Dedifferentiated amniotic fluid mesenchymal stem cell (primary cell): Measurements from ENCODE around the gene AGPAT4.
"Not testable (repeated sequence)": the region's sequence is repeated elsewhere in the genome, so short reads cannot be mapped to it uniquely, and the experiment has no call there.

Experiments
- DNase-seq: peaks from one replicate; pipeline ENCODE4 v3.0.0-alpha.2; 2016; ENCODE audit errors: extremely low spot score

AGPAT4 gene, protein sequence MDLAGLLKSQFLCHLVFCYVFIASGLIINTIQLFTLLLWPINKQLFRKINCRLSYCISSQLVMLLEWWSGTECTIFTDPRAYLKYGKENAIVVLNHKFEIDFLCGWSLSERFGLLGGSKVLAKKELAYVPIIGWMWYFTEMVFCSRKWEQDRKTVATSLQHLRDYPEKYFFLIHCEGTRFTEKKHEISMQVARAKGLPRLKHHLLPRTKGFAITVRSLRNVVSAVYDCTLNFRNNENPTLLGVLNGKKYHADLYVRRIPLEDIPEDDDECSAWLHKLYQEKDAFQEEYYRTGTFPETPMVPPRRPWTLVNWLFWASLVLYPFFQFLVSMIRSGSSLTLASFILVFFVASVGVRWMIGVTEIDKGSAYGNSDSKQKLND

DNA sequence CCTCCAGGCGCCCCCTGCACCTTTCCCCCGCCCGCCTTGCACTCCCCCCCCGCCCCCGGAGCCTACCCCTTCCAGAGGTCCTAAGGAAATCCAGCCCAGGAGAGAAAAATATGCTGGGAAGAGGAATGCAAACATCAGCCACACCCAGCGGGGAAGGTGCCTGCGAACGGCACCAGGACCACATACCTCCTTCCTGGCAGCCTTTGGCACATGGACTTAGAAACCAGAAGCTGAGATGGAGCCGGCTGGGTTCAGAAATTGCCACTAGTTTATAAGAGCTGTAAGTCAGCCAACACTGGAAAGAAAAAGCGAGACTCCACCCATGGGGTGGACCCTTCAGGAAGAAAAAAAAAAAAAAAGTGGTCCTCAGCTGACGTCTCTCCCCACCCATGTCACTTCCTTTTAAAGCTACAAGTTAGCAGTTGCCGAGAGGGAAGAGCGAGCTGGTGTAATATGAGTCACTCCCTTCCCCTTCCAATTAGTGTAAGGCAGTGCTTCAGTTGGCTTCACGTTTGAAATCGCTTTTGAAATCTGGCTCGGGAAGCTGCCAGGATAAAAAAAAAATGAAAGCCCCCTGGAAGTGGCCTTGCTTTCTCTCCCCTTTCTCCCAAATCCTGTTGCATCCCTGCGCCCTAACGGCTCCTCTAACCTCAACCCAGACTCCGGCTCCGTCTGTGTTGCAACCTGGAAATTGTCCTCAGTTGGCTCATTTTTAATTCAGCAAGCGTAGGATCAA, at the start of gene AGPAT4:
TSS of gene AGPAT4 (minus strand) at position 310 of the 736 bp plus-strand sequence. CDS start 41,848 bp downstream, outside the sequence.
- DNase-seq = peak; percentile 98

- no peak for DNase-seq
Observed at GRCh38 chr6:161319231-161319630, 45.4 kb upstream of the AGPAT4 start.

DNA sequence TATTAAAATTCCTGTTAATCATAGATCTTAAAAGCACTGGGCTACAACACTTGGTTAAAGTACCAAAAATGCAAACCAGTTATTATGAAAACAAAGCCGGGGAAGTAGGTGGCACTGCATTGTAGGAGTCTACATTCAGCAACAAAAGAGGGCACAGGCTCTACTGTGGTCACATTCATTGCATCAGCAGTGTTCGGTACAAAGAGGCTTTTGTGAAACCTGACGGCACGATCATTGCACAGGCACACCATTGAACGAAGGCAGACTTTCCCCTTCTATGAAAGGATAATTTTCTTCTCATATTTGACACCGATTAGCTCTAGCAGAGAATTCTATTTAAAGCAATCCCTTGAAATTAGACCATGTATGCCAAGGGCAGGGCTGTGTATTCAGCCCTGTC, 44.6 kb upstream of the AGPAT4 start:
- no peak for DNase-seq

DNA sequence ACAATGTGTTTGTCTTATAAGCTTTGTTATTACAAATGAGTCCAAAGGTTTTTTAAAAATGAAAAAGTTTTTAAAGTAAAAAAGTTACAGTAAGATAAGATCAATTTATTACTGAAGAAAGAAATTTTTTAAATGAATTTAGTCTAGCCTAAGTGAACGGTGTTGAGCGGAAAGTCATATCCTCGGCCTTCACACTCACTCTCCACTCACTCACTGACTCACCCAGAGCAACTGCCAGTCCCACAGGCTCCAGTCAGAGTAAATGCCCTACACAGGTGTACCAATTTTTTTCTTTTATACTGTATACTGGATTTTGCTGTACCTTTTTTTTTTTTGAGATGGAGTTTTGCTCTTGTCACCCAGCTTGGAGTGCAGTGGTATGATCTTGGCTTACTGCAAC, 42.7 kb upstream of the AGPAT4 start:
- DNase-seq = no peak

- not testable (repeated sequence) for DNase-seq
Observed at GRCh38 chr6:161315246-161315917, 41.5 kb upstream of the AGPAT4 start.

DNA sequence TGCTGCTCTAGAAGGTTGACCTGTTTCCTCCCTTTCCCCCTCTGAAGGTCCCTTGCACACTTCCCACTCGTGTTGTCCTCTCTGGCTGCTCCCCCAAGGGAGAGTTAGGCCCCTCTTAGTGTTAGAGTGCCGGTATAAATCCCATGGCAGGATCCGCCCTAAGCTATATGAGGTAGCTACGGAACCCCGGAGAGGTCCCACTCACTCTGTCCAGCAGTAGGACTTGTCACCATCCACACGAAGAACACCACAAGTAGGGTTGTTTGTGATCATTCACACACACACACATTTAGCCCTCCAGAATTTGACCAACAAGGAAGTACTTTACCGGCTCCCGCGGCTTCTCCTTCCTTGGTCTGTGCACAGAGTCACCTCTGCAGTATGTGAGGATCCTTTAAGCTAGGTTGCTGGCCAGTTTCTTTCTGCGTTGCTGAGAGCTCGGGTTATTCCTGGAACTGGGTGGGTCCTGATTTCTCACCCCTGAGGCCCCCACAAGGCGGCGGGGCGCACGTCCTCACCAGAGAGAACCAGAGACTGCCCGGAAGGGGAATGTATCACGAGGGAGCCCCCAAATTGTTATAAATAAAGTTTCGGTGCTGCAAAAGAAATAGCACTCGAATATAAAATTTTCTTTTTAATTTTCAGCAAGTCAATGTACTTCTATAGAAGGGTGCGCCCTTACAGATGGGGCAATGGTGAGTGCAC, 40.8 kb upstream of the AGPAT4 start:
- DNase-seq = not testable (repeated sequence)

DNA sequence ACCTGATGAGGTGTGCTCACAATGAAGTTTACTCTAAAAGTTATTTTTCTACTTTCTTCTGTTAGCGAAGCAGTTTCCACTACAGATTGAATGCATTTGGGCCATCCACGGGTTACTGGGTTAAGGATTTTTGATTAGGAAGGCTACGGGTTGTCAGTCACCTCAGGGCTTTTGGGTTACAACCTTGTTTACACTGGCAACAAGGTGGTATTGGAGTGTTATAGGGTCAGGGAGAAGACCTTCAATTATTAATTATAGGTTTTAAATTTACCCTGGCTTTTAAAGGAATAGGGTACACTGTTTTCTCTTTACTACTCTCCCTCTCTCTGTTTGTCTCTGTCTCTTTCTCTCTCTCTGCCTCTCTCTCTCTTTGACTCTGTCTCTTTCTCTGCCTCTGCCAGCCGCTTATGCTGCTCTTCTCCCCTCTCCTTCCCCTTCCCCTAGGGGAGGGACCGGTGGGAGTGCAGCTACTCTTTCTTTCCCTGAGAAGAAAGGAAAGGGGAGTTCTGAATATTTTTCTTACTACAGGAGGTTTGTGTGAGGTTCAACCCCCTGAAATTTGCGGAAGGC, 40.2 kb upstream of the AGPAT4 start:
- no peak for DNase-seq

DNA sequence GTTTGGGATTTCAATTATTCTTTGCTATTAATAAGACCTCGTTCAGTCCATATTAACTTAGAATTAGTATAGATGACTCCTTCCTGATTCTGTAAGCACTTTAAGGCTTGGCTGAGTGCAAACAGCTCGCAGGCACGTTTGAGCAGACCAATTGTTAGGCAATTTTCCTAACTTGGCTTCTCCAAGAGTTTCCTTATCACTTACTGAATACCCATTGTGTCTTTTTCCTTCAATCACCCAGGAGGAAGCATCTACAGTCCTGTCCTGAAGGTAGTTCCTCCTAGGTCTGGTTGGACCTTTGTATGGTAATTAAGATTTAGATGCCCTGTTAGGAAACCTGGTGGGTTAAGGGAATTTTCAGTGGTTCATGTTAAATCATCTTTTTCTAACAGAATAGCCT, 39.6 kb upstream of the AGPAT4 start:
- DNase-seq = not testable (repeated sequence)

DNA sequence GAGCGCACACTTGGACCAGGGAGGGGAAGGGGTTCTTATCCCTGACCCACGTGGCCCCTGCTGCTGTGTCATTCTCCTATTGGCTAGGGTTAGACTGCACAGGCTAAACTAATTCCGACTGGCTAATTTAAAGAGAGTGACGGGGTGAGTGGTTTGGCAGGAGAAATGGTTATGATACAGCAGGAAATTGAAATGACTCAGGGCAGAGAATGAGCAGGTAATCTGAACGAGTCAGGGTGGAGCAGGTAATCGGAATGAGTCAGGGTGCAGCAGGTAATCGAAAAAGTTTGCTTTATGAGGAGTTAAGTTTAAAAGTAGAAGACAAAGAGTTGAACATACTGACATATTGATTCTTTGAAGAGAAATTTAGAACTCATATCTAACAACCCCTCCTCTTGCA, 35.9 kb upstream of the AGPAT4 start:
- not testable (repeated sequence) for DNase-seq

GRCh38 chr6:161308075-161308655, 34.3 kb upstream of the AGPAT4 start:
- DNase-seq = no peak

DNA sequence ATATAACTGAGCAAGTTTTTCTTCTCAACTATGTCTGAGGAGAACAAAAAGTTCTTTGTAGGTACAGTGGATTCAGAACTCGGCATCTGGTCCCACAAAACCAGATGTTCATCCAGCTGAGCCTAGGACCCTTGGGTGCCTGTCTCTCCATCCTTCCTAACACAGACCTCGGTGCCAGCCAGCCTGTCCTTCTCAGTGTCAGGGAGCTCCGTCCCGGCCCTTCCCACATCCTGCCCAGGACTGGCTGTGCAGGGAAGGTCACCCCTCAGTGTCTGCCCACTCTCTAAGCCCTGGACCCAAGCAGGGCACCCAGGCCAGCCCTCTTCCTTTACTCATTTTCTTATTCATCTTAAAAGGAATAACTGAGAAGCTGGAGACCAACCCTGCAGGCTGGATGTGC, 32.0 kb upstream of the AGPAT4 start:
- DNase-seq = no peak

- peak; percentile 26 for DNase-seq
Observed at GRCh38 chr6:161303628-161304340, 29.9 kb upstream of the AGPAT4 start.

DNA sequence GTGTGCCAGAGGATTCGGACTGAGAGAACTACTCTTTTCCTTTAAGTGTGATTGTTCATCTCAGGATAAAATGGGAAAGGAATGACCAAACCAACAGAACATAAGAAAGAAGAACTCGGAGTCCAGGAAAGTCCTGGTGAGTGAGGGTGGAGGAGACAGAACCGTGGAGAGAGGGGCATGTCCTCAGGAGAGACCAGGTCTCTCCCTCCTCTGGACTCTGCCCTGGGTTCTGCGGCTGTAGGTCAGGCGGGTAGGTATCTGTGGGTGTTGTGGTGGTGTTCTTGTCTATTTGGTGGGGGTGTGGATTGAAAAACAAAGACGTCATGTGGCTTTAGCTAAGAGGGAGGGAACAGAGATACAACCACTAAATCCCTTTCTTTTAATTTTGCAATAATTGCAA, 29.1 kb upstream of the AGPAT4 start:
- no peak for DNase-seq

DNA sequence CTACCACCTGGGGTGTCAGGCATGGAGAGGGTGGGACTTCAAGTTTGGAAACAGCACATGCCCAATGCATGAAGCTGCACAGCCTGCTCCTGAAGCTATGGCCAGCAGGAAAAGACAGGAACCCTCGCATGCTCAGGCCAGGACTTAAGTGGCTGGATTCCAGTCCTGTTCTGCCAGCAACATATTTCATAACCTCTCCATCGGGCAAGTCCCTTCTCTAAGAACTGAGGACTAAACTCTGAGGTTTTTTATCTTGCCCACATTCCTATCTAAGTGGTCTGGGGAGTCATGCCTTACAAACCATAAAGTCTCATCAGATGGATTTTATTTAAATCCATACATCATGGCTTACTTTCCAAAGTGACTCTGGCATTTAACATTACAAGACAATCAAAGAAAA, 27.5 kb upstream of the AGPAT4 start:
- peak; percentile 92 for DNase-seq

- DNase-seq = no peak
Observed at GRCh38 chr6:161300823-161301222, 27.0 kb upstream of the AGPAT4 start.

DNA sequence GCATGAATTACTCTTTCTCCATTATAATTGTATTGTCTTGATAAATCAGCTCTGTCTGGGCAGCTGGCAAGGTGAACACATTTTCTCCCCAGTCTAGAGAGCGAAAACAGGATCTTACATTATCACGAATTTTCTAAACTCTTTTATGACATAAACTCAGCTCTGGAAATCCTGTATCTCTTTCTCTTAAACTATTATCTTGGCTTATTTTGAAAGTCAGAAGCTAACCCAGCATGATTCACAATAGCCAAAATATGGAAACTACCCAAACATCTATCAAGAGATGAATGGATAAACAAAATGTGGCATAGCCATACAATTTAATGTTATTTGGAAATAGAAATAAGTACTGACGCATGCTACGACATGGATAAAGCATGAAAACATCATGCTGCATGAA, 25.9 kb upstream of the AGPAT4 start:
- no peak for DNase-seq

- DNase-seq = no peak
Observed at GRCh38 chr6:161295784-161296183, 21.9 kb upstream of the AGPAT4 start.

DNA sequence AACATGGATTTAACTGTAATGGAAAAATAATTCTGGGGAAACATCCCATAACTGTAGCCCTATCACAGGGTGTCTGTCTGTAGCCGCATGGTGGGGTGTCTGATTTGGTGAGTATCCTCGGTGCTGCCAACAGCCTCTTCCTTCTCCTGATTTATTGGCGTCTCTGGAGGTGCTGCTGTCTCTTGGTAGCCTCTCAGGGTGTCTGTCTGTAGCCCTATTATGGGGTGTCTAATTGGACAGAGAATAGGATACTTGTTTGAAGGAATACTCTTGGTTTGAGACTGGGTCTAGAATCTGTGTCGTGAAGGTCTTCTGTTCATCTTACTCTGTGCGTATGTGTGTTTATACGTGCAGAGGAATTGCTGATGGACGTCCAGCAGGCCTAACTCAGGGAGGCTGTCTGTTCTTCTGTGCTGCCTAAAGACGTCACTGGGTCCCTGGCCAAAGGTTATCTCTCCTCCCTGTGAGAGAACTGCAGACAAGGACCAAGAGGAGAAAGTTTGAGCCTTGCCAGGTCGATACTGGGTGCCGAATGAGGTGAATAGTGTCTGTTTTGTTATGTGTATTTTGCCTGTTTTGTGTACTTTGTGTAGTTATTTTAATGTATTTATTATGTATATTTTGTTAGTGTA, 18.9 kb upstream of the AGPAT4 start:
- DNase-seq = no peak

DNA sequence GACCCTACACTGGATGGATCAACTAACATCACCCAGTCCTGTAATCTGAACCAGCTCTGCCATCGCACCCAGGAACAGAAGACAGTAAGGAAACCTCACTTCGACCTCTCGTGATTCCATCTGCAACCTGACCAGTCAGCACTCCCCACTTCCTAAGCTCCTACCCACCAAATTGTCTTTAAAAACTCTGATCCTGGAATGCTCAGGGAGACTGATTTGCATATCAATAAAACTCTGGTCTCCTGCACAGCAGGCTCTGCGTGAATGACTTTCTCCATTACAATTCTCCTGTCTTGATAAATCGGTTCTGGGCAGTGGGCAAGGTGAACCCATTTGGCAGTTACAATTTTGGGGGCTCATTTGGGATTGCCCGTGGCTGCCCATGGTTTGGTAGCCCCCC, 18.3 kb upstream of the AGPAT4 start:
- no peak for DNase-seq

DNA sequence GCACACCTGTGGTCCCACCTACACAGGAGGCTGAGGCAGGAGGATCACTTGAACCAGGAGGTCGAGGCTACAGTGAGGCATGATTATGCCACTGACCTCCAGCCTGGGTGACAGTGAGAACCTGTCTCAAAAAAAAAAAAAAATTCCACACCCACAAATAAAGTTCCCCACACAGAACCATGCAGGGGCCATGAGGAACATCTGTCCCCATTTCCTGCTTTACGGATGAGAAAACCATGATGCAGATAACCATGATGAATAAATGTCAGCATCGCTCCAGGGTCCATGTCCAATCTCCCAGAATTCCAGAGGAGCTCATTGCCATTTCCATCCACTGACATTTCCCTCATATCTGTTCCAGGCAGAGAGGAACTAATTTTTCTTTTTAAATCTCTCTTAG, 16.9 kb upstream of the AGPAT4 start:
- DNase-seq = no peak
